COLO668 (cell line): ENCODE results near the gene NUMBL.
"Not testable (repeated sequence)": the region's sequence is repeated elsewhere in the genome, so short reads cannot be mapped to it uniquely, and the experiment has no call there.

Experiments
- DNase-seq: peaks from one replicate; lab custom pipeline; 2025; ENCODE audit not compliant: unreplicated experiment; lab: John Stamatoyannopoulos, UW

The NUMBL gene

GRCh38 chr19:40690050-40690692, at the start of gene NUMBL:
Gene NUMBL, minus strand, starts transcription at chr19:40690651. Its CDS starts 168 bp downstream, at chr19:40690483.
- no peak for DNase-seq

DNA sequence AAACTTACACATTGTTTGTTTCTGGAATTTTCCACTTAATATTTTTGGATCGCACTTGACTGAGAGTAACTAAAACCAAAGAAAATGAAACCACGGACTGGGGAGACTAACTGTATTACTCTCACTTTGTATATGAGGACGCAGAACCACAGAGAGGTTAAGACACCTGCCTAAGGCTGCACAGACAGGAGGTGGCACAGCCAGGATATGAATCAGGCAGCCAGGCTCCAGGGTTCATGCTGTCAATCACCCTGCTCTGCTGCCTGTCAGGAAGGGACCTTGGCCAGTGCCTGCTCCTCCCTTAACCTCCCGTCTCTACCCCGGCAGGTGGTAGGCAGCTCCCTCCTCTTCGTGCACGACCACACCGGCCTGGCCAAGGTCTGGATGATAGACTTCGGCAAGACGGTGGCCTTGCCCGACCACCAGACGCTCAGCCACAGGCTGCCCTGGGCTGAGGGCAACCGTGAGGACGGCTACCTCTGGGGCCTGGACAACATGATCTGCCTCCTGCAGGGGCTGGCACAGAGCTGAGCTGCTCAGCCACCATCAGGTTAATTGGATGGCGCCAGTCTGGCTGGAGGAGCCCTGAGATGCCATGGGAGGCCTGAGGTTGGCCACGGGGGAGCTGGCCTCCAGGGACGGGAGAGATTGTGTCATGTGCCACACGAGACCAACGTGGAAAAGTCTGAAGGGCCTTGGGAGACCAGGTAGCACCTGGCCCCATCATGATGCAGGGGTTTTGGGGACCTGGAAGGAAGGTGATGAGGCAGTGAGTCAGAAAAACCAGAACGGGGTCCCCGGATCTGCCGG, 48.8 kb upstream of the NUMBL start:
- no peak for DNase-seq

GRCh38 chr19:40737102-40737644, 46.7 kb upstream of the NUMBL start:
- no peak for DNase-seq

GRCh38 chr19:40736661-40737060, 46.2 kb upstream of the NUMBL start:
- no peak for DNase-seq

DNA sequence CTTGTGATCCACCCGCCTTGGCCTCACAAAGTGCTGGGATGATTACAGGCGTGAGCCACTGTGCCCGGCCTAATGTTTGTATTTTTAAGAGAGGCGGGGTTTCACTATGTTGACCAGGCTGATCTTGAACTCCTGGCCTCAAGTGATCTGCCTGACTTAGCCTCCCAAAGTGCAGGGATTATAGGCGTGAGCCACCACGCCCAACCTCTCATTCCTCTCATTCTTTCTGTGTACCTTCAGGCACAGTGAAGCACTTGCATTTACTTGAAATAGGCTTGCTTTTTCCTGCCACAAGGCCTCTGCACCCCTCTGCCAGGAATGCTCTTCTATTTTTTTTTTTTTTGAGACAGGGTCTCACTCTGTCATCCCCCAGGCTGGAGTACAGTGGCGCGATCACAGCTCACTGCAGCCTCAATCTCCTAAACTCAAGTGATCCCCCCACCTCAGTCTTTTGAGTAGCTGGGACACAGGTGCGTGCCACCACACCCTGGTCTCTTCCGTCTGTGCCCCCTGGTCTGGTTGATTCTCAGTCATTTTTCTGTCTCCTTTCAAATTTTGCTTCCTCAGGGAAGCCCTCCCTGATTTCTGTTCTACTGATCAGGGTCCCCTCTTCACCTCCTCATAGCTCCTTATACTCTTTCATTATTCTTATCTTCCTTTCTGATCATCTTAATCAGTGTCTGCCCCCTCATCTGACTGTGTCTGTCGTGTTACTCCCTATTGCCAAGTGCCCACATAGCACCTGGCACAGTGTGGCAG, 44.7 kb upstream of the NUMBL start:
- DNase-seq: no peak

DNA sequence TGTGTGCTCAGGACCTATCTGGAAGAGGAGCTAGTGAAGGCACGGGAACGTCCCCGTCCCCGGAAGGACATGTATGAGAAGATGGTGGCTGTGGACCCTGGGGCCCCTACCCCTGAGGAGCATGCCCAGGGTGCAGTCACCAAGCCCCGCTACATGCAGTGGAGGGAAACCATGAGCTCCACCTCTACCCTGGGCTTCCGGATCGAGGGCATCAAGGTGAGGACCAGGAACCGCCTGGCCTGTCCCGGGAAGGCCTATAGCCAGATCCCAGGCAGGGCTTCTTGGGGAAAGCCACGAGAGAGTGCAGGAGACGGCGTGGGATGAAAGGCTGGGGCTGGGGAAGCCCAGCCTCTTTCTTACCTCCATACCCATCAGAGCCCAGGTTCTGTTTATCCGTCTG, 42.7 kb upstream of the NUMBL start:
- DNase-seq: no peak

DNA sequence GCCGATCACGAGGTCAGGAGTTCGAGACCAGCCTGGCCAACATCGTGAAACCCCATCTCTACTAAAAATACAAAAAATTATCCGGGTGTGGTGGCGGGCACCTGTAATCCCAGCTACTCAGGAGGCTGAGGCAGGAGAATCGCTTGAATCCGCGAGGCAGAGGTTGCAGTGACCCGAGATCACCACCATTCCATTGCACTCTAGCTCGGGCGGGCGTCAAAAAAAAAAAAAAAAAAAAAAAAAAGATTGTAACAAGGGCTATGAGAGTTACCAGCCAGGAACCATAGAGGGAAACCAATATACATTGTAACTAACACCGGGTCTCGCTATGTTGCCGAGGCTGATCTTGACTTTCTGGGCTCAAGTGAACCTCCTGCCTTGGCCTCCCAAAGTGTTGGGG, 41.9 kb upstream of the NUMBL start:
- not testable (repeated sequence) for DNase-seq

DNA sequence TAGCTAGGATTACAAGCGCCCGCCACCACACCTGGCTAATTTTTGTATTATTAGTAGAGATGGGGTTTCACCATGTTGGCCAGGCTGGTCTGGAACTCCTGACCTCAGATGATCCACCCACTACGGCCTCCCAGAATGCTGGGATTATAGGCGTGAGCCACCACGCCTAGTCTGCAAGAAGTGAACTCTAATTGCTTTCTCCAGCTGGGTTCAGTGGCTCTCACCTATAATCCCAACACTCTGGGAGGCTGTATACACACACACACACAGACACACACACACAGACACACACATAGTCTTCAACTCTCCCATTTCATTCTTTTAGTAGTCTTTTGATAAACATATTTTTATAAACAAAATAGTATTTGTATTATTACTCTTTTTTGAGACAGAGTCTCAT, 39.6 kb upstream of the NUMBL start:
- DNase-seq: not testable (repeated sequence)

DNA sequence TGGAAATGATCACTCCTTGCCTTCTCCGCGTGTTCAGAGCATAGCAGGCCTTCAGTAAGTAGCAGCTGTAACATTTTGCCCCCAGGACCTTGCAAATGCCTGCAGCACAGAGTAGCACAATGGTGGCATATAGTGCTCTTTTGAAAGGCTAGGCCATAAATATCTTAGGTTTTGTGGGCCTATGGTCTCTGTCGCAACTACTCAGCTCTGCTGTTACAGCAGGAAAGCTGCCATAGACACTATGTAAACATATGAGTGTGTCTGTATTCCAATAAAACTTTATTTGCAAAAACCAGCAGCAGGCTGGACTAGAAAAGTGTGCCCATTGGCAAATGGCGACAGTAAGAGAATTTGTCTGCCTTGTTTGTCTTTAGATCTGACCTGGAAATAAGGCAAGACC, 35.8 kb upstream of the NUMBL start:
- DNase-seq: no peak

GRCh38 chr19:40724855-40725254, 34.4 kb upstream of the NUMBL start:
- no peak for DNase-seq

- DNase-seq: no peak
These were observed 33.9 kb upstream of the NUMBL start for GRCh38 chr19:40724315-40724714.

DNA sequence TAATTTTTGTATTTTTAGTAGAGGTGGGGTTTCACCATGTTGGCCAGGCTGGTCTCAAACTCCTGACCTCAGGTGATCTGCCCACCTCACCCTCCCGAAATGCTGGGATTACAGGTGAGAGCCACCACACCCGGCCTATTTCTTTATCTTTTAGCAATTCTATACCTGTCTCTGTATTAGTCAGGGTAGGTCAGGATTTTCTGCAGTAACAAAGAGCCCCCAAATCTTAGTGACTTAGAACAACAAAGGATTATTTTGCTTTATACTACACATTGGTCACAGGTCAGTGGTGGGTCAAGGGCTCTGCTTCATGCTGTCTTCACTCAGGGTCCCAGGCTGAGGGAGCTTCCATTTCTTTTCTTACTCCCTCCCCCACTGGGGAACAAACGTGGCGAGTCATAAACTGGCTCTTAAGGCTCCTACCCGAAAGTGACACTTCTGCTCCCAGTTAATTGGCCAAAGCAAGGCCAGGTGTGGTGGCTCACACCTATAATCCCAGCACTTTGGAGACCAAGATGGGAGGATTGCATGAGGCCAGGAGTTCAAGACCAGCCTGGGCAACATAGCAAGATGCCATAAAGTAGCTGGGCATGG, 33.3 kb upstream of the NUMBL start:
- DNase-seq: no peak

DNA sequence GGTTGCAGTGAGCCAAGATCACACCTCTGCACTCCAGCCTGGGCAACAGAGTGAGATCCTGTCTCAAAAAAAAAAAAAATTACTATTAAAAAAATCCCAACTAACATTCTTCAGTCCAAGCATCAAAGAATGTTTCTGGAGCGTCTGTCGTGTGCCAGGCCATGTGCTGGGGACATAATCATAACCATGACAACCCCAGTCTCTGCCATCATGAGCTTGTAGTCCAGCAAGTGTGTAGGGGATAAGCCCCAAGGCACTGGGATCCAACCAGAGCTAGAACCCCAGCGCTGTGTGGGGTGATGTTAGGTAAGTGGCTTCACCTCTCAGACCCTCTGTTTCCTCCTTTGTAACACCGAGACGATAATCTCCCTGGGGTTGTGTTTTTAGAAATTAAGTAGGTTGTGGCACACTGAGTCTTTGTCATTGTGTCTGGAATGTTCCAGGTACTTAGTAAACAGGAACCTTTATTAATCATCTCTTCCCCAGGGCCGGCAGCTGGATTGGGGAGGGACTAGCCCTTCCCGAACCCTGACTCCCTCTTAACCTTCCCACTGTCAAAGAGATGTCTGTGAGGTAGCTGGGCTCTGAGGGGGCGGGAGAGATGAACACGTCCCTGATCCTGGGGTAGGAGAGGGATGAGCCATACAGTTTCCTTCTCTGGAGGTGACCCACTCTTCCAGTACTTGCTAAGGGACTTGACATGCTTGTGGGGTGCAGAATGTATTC, 31.6 kb upstream of the NUMBL start:
- DNase-seq: no peak

DNA sequence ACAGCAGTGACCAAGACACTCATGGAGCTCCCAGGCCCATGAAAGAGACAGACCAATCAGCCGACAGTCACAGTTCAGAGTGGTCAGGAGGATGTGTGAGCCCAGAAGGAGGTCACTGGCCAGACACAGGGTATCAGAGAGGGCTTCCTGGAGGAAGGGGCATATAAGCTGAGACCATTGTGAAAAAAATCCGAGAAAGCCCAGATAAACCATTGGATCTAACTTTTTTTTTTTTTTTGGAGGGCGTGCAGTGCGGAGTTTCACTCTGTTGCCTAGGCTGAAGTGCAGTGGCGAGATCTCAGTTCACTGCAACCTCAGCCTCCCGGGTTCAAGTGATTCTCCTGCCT, 30.7 kb upstream of the NUMBL start:
- no peak for DNase-seq

DNA sequence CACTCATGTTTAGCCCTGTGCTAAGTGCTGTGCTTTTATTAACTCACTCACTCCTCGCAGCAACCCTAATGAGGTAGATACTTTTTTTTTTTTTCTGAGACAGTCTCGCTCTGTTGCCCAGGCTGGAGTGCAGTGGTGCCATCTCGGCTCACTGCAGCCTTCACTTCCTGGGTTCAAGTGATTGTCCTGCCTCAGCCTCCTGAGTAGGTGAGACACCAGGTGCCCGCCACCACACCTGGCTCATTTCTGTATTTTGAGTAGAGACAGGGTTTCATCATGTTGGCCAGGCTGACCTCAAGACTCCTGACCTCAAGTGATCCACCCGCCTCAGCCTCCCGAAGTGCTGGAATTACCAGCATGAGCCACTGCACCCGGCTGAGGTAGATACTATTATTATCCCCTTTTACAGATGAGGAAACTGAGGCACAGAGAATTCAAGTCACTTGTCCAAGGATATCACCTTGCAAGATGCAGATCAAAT, 29.0 kb upstream of the NUMBL start:
- DNase-seq: no peak

GRCh38 chr19:40718774-40719391, 28.4 kb upstream of the NUMBL start:
- DNase-seq: peak; percentile 79

GRCh38 chr19:40717880-40718773, 27.7 kb upstream of the NUMBL start:
- peak; percentile 30 for DNase-seq

- DNase-seq: no peak
These were observed 27.0 kb upstream of the NUMBL start for GRCh38 chr19:40717325-40717879.
